ENCODE results near the gene HPCA. TPM values are rescaled to one million over a fixed set of nuclear protein-coding genes. Genes with fewer than 3 reads are reported as not detected.

The HPCA gene
- total RNA-seq, 1 donor from 2014 or later: 0.86 TPM

DNA sequence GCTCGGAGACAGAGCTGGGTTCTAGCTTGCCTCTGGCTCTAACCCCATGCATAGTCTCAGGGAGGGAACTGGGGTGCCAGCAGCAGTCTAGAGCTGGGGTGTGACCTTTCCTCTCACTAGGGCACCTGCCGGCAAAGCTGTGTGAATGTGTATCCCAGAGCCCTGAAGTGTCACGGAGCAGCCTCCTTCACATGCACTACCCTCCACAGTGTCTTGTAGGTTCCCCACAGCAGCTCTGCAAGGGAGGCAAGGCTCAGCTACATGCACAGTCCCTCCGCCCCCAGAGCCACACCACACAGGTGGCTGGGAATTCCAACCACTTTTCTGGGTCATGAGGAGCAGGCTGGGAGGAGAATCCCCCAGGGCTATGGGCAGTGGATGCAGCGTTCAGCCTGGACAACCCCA lies 7.7 kb upstream of the HPCA start:
- peaks cover 16% of the 10 kb centered on the region for H3K4me1 Mint-ChIP-seq
- no peaks in the 10 kb centered on the region for H3K9me3 Mint-ChIP-seq
- no peaks in the 10 kb centered on the region for H3K36me3 Mint-ChIP-seq (ENCODE audit: low read depth)
- H3K4me3 Mint-ChIP-seq: no peak overlapping the region
- TF ChIP-seq, protein P1, sequence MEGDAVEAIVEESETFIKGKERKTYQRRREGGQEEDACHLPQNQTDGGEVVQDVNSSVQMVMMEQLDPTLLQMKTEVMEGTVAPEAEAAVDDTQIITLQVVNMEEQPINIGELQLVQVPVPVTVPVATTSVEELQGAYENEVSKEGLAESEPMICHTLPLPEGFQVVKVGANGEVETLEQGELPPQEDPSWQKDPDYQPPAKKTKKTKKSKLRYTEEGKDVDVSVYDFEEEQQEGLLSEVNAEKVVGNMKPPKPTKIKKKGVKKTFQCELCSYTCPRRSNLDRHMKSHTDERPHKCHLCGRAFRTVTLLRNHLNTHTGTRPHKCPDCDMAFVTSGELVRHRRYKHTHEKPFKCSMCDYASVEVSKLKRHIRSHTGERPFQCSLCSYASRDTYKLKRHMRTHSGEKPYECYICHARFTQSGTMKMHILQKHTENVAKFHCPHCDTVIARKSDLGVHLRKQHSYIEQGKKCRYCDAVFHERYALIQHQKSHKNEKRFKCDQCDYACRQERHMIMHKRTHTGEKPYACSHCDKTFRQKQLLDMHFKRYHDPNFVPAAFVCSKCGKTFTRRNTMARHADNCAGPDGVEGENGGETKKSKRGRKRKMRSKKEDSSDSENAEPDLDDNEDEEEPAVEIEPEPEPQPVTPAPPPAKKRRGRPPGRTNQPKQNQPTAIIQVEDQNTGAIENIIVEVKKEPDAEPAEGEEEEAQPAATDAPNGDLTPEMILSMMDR (conservative IDR thresholded peaks at IDR 0.05): no peak
- peaks cover 33% of the 10 kb centered on the region for H3K27me3 Mint-ChIP-seq (ENCODE audit: low read depth)
- no peak for DNase-seq (ENCODE audit: low read depth, low spot score)
- no peak overlapping the region for H3K27ac Mint-ChIP-seq (ENCODE audit: unreplicated experiment)

DNA sequence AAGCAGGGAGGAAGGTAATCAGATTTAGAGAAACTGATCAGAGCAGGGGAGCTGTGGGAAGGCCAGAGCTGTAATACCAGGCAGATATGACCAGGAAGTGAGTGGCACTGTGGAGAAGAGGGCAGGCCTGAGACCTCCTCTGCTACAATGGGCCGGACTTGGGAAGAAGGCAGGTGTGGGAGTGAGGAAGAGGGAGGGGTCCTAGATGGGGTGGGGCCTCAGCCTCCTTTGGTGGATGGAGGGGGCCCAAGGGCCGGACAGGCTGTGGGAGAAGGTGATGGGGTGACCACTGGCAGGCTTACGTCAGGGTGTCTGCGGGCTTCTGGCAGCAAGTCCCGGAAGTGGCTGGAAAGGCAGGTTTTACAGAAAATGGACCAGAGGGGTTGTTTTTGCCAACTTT lies 5.0 kb upstream of the HPCA start:
- Mint-ChIP-seq H3K4me1 (peaks cover 12% of the 10 kb centered on the region), H3K4me3 (no peak overlapping the region), H3K27ac (ENCODE audit: unreplicated experiment) (no peak overlapping the region), H3K36me3 (ENCODE audit: low read depth) (no peaks in the 10 kb centered on the region), H3K9me3 (no peaks in the 10 kb centered on the region), H3K27me3 (ENCODE audit: low read depth) (peaks cover 42% of the 10 kb centered on the region)
- DNase-seq (ENCODE audit: low read depth, low spot score): no peak
- TF ChIP-seq, protein P1 (conservative IDR thresholded peaks at IDR 0.05): no peak

DNA sequence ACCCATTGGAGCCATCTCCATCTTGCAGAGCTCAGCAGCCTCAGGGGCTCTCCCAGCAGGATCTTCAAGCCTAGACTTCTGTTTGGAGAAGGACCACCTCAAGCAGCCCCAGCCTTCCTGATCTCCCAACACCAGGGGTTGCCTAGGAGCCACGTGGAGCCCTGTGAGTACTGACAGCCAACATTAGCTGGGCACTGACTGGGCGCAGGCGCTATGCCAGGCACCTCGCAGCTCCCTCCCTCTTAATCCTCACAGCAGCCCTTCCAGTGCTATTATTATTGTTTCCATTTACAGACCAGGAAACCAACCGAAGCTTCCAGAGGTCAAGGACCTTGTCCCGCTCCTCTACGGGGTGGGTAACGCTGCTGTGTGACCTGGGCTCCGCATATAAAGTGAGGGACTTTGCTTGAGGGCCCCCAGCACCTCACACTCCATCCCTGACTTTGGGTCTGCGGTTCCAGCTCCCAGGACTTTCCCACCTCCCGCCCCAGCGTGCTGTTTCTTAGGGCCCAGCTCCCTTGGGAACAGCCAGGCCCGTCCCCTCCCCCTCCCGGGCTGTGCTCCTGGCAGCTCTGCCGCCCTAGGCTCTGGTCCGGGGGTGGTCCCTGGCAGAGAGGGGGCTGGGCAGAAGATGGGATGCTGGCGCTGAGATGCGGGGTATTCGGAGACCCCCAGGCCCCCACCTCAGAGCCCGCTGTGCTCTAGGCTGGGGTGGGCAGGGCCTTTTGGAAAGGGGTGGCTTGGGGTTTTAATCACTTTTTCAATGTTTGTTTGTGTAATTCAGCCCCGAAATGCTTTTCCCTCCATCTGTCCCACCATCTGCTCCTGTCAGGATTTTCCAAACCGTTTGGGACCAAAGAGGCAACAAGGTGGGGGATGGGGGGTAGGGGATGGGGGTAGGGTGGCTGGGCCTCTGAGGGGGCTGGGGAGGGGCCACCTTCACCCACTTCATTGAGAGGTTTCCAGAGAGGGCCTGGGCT lies 4.1 kb upstream of the HPCA start:
- Mint-ChIP-seq H3K27me3 (ENCODE audit: low read depth) (peaks cover 50% of the 10 kb centered on the region), H3K36me3 (ENCODE audit: low read depth) (no peaks in the 10 kb centered on the region), H3K9me3 (no peaks in the 10 kb centered on the region), H3K4me1 (peaks cover 12% of the 10 kb centered on the region), H3K4me3 (no peak overlapping the region), H3K27ac (ENCODE audit: unreplicated experiment) (no peak overlapping the region)
- TF ChIP-seq, protein P1 (conservative IDR thresholded peaks at IDR 0.05): no peak
- no peak for DNase-seq (ENCODE audit: low read depth, low spot score)

DNA sequence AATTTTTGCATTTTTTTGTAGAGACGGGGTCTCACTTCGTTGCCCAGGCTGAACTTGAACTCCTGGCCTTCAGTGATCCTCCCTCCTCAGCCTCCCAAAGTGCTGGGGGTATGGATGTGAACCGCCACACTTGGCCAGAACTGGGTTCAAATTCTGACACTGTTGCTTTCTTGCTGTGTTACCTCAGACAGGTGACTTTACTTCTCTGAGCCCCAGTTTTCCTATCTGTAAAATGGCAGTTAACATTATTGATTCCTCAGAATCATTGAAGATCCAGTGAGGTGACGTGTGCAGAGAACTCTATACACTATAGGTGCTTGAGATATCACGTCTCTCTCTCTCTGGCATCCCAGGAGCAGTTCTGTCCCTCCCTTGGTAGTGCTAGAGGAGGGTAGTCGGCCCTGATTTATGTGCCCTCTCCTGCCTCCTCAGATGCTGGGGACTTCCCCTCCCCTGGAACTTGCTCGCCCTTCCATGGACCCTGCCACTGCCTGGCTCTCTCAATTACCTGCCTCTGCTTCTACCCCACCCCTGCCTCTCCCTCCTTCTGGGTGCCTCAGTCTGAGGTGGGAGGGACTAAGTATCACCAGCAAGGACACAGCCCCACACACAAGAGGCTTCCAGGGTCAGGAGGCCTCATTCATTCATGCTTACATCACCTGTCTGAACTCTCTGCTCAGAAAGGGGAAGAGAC lies 2.8 kb upstream of the HPCA start:
- H3K4me1 Mint-ChIP-seq: peaks cover 6% of the 10 kb centered on the region
- H3K9me3 Mint-ChIP-seq: no peaks in the 10 kb centered on the region
- TF ChIP-seq, protein P1 (conservative IDR thresholded peaks at IDR 0.05): no peak
- no peak overlapping the region for H3K4me3 Mint-ChIP-seq
- no peaks in the 10 kb centered on the region for H3K36me3 Mint-ChIP-seq (ENCODE audit: low read depth)
- DNase-seq (ENCODE audit: low read depth, low spot score): no peak
- no peak overlapping the region for H3K27ac Mint-ChIP-seq (ENCODE audit: unreplicated experiment)
- peaks cover 55% of the 10 kb centered on the region for H3K27me3 Mint-ChIP-seq (ENCODE audit: low read depth)

DNA sequence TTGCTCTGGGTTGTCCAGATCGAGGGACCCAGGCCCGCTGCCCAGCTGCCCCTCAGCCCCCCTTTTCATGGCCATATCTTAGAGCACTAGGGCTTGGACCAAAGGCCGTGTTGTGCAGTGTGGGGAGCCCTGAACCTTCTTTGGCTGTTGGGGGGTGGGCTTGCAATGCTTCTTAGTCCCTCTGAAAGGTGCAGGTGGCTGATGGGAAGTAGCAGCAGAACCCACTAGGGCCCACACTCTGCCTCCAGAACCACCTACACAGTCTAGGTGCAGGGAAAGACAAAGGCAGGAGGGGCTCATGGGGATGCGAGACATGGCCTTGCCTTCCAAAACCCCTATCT lies 2.3 kb upstream of the HPCA start:
- no peak overlapping the region for H3K4me3 Mint-ChIP-seq
- no peak for DNase-seq (ENCODE audit: low read depth, low spot score)
- peaks cover 6% of the 10 kb centered on the region for H3K4me1 Mint-ChIP-seq
- H3K27me3 Mint-ChIP-seq (ENCODE audit: low read depth): peaks cover 58% of the 10 kb centered on the region
- no peak overlapping the region for H3K27ac Mint-ChIP-seq (ENCODE audit: unreplicated experiment)
- no peaks in the 10 kb centered on the region for H3K36me3 Mint-ChIP-seq (ENCODE audit: low read depth)
- no peaks in the 10 kb centered on the region for H3K9me3 Mint-ChIP-seq
- TF ChIP-seq, protein P1 (conservative IDR thresholded peaks at IDR 0.05): no peak

Measured in neural crest cell (in vitro differentiated cells).